Measurements from ENCODE around the gene RNF146. TPM values are rescaled to one million over a fixed set of nuclear protein-coding genes. Genes with fewer than 3 reads are reported as not detected.

RNF146 gene
- total RNA-seq, 1 donor from 2014 or later = 39.7 TPM

DNA sequence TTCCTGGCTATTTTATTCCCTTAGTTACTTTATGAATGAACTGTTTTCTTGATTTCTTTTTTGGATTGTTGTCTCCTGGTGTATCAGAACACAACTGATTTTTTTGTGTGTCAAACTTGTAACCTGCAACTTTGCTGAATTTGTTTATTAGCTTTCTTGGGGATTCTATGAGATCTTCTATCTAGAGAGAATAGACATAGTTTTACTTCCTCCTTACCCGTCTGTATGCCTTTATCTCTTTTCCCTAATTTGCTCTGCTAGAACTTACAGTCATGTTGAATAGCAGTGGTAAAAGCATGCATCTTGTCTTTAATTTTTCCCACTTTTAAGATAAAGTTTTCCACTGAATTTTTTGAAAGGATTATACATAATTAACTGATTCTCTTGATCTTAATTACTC is 13.2 kb downstream of the RNF146 start:
- Histone ChIP-seq H3K9me3 (ENCODE audit: control insufficient read depth in 3 of 3, low read length in 3 of 3) (no peaks in the 10 kb centered on the region), H3K9ac (ENCODE audit: low read depth in 1 of 3, low read length in 3 of 3) (no peak overlapping the region), H3K36me3 (ENCODE audit: control insufficient read depth in 3 of 3, insufficient read depth in 3 of 3, low read length in 3 of 3) (peaks cover 0 to 20% (median 11%) of the 10 kb centered on the region in 3 donors), H3K4me1 (ENCODE audit: control insufficient read depth in 3 of 3, insufficient read depth in 3 of 3, low read length in 3 of 3) (peaks cover 6 to 12% (median 7%) of the 10 kb centered on the region in 3 donors), H3K27ac (ENCODE audit: low read depth, low read length) (no peak overlapping the region), H3K4me3 (ENCODE audit: low read length in 3 of 3) (no peak overlapping the region), H3K27me3 (ENCODE audit: control insufficient read depth in 3 of 3, insufficient read depth in 3 of 3, low read length in 3 of 3) (no peaks in the 10 kb centered on the region)

DNA sequence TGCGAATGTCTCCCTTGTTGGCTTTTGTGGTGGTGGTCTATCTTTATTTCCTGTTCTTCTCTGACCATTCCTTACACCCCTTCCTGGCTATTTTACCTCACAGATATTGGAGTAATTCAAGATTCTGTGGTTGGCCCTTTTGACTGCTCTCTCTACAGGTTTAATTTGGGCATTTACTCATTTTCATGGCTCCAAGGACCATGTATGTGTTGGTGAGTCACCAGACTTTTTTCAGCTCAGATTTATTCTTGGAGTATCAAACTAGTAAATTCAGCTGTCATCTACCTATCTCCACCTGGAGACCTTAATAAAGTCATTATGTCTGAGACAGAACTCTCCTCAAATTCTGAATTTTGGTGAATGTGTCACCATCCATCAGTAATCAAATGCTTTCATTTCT is 15.5 kb downstream of the RNF146 start:
- H3K9ac ChIP-seq (ENCODE audit: low read depth in 1 of 3, low read length in 3 of 3) = no peak overlapping the region
- no peaks in the 10 kb centered on the region for H3K27me3 ChIP-seq (ENCODE audit: control insufficient read depth in 3 of 3, insufficient read depth in 3 of 3, low read length in 3 of 3)
- H3K4me1 ChIP-seq (ENCODE audit: control insufficient read depth in 3 of 3, insufficient read depth in 3 of 3, low read length in 3 of 3) = peaks cover 0 to 4% (median 0%) of the 10 kb centered on the region in 3 donors
- peaks cover 12 to 37% (median 22%) of the 10 kb centered on the region in 3 donors for H3K36me3 ChIP-seq (ENCODE audit: control insufficient read depth in 3 of 3, insufficient read depth in 3 of 3, low read length in 3 of 3)
- no peak overlapping the region for H3K4me3 ChIP-seq (ENCODE audit: low read length in 3 of 3)
- H3K27ac ChIP-seq (ENCODE audit: low read depth, low read length) = no peak overlapping the region
- H3K9me3 ChIP-seq (ENCODE audit: control insufficient read depth in 3 of 3, low read length in 3 of 3) = no peaks in the 10 kb centered on the region

DNA sequence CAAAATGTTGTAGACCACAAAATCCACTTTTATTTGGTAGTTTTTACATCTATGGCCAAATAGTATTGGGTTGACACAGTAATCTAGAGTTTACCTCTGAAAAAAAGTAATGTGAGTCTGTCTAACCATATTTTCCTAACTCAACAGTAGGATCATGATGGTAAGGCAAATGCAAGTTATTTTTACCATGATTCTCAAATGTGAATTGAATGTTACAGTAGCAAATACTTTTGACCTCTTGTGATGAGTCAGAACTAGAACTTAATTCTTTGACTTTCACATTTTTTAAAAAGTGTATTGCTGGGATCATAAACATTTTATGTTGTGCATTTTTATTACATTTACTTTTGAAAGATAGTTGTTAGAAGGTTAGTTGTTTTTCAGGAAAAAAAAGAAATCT is 22.0 kb downstream of the RNF146 start:
- no peaks in the 10 kb centered on the region for H3K27me3 ChIP-seq (ENCODE audit: control insufficient read depth in 3 of 3, insufficient read depth in 3 of 3, low read length in 3 of 3)
- H3K9ac ChIP-seq (ENCODE audit: low read depth in 1 of 3, low read length in 3 of 3) = no peak overlapping the region
- H3K36me3 ChIP-seq (ENCODE audit: control insufficient read depth in 3 of 3, insufficient read depth in 3 of 3, low read length in 3 of 3) = peaks cover 16 to 23% (median 21%) of the 10 kb centered on the region in 3 donors
- H3K27ac ChIP-seq (ENCODE audit: low read depth, low read length) = no peak overlapping the region
- no peak overlapping the region for H3K4me3 ChIP-seq (ENCODE audit: low read length in 3 of 3)
- peaks cover 5 to 10% (median 9%) of the 10 kb centered on the region in 3 donors for H3K4me1 ChIP-seq (ENCODE audit: control insufficient read depth in 3 of 3, insufficient read depth in 3 of 3, low read length in 3 of 3)
- no peaks in the 10 kb centered on the region for H3K9me3 ChIP-seq (ENCODE audit: control insufficient read depth in 3 of 3, low read length in 3 of 3)

DNA sequence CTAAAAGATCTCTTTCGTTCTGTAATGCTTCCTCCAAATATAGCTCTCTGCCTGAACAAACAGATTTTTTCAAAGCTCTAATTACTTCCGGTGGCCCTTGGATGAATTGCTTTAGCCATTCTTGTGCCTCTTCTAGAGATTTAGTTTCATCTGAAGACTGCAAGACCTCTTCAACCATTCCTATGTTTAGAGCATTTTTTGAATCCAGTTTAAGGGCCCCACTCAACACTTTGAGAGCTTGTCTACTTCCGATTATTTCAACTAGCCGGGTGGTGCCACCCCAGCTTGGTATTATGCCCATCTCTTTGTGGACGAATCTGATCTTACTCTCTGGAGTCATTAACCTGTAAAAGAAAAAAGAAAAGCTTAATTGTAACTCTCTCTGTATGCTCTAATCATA is 23.3 kb downstream of the RNF146 start:
- Histone ChIP-seq H3K27ac (ENCODE audit: low read depth, low read length) (no peak overlapping the region), H3K36me3 (ENCODE audit: control insufficient read depth in 3 of 3, insufficient read depth in 3 of 3, low read length in 3 of 3) (peaks cover 16 to 21% (median 19%) of the 10 kb centered on the region in 3 donors), H3K9ac (ENCODE audit: low read depth in 1 of 3, low read length in 3 of 3) (no peak overlapping the region)

DNA sequence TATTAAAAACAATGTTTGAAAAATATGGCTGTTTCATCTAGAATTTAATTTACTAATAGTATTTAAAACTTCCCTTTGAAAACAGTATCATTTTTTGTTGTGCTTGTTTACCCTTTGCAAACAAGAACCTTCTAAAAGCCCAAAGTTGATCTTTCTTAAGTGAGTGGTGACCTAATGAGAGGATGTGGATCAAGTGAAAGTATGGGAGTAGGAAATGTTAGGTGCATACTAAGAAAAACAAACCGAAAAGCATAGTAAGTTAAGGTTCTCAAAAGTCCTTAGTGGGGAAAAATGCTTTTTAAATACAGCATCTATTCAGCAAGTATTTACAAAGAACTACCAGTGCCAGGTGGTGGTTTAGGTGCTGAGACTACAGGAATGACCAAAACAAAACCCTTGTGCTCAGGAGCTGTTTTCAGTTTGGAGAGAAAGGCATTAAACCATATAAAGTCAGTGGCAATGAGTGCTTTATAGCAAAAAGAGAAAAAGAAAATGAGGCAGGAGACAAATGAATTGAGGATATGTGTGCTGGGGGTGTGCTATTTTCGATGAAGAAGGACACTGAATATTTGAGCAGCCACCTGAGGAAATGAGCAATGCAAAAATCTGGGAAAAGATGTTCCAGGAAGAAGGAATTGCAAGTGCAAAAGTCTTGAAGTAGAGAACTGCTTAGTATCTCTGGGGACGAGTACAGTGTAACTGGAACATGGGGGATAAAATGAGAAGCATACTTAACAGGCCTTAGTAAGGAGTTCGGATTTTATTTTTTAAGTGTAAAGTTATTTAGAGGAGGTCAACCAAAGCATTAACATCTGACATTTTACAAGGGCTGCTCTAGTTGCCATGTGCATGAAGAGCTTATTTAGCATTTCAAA is 24.0 kb downstream of the RNF146 start:
- Histone ChIP-seq H3K36me3 (ENCODE audit: control insufficient read depth in 3 of 3, insufficient read depth in 3 of 3, low read length in 3 of 3) (peaks cover 13 to 21% (median 17%) of the 10 kb centered on the region in 3 donors), H3K27ac (ENCODE audit: low read depth, low read length) (no peak overlapping the region), H3K9me3 (ENCODE audit: control insufficient read depth in 3 of 3, low read length in 3 of 3) (no peaks in the 10 kb centered on the region), H3K27me3 (ENCODE audit: control insufficient read depth in 3 of 3, insufficient read depth in 3 of 3, low read length in 3 of 3) (no peaks in the 10 kb centered on the region), H3K9ac (ENCODE audit: low read depth in 1 of 3, low read length in 3 of 3) (peak overlapping the region in 1 of 3 donors; percentile 5), H3K4me1 (ENCODE audit: control insufficient read depth in 3 of 3, insufficient read depth in 3 of 3, low read length in 3 of 3) (peaks cover 5 to 10% (median 9%) of the 10 kb centered on the region in 3 donors), H3K4me3 (ENCODE audit: low read length in 3 of 3) (no peak overlapping the region)

More for the DNA sequence above, 23.3 kb downstream of the RNF146 start:
- H3K4me1 ChIP-seq (ENCODE audit: control insufficient read depth in 3 of 3, insufficient read depth in 3 of 3, low read length in 3 of 3) = peaks cover 5 to 10% (median 9%) of the 10 kb centered on the region in 3 donors
- no peaks in the 10 kb centered on the region for H3K9me3 ChIP-seq (ENCODE audit: control insufficient read depth in 3 of 3, low read length in 3 of 3)
- no peak overlapping the region for H3K4me3 ChIP-seq (ENCODE audit: low read length in 3 of 3)
- no peaks in the 10 kb centered on the region for H3K27me3 ChIP-seq (ENCODE audit: control insufficient read depth in 3 of 3, insufficient read depth in 3 of 3, low read length in 3 of 3)

DNA sequence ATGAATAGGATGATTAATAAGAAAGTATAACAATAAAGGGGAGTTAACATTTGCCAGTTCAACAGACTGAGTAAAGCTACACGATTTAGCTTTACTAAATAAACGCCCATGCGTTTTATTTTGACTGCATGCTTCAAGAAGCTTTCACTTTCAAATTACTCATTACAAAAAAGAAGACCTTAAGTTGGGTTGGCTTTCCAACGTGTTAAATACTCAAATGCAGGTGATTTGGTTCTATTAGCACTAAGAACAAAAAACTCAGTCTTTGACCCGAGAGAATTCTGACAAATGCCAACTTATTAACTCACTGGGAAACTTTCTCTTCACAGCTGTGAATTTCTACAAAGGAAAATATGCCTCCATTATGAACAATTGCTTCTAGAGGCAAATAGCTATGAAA is 24.8 kb downstream of the RNF146 start:
- H3K9ac ChIP-seq (ENCODE audit: low read depth in 1 of 3, low read length in 3 of 3) = no peak overlapping the region
- no peaks in the 10 kb centered on the region for H3K27me3 ChIP-seq (ENCODE audit: control insufficient read depth in 3 of 3, insufficient read depth in 3 of 3, low read length in 3 of 3)
- H3K9me3 ChIP-seq (ENCODE audit: control insufficient read depth in 3 of 3, low read length in 3 of 3) = no peaks in the 10 kb centered on the region
- H3K36me3 ChIP-seq (ENCODE audit: control insufficient read depth in 3 of 3, insufficient read depth in 3 of 3, low read length in 3 of 3) = peaks cover 11 to 18% (median 12%) of the 10 kb centered on the region in 3 donors
- no peak overlapping the region for H3K4me3 ChIP-seq (ENCODE audit: low read length in 3 of 3)
- H3K4me1 ChIP-seq (ENCODE audit: control insufficient read depth in 3 of 3, insufficient read depth in 3 of 3, low read length in 3 of 3) = peaks cover 5 to 10% (median 9%) of the 10 kb centered on the region in 3 donors
- H3K27ac ChIP-seq (ENCODE audit: low read depth, low read length) = no peak overlapping the region

DNA sequence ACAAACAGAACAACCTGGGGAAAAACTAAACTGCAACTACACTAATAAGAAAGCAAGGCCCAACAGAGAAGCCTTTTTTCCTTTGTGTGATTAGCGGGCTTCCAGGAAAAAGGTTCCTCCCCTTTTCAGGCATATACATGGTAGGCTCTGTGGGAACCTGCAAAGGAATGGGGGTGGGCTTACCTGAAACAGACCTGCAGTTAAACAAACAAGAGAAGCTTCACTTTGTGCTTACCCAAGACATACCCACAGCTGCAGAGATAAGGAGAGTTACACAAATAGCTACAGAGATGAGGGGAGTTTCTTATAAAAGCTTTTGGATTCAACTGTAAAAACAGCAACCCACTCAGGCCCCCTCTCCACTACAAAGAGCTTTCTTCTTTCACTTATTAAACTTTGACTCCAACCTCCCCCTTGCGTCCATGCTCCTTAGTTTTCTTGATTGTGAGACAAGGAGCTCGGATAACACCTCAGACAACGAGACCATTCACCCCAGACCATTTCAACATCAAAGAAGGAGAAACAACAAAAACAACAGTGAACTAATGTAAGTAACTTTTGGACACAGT is 30.9 kb downstream of the RNF146 start:
- no peak overlapping the region for H3K4me3 ChIP-seq (ENCODE audit: low read length in 3 of 3)
- no peak overlapping the region for H3K27ac ChIP-seq (ENCODE audit: low read depth, low read length)
- no peaks in the 10 kb centered on the region for H3K36me3 ChIP-seq (ENCODE audit: control insufficient read depth in 3 of 3, insufficient read depth in 3 of 3, low read length in 3 of 3)
- H3K9me3 ChIP-seq (ENCODE audit: control insufficient read depth in 3 of 3, low read length in 3 of 3) = no peaks in the 10 kb centered on the region
- H3K4me1 ChIP-seq (ENCODE audit: control insufficient read depth in 3 of 3, insufficient read depth in 3 of 3, low read length in 3 of 3) = peaks cover 3 to 6% (median 5%) of the 10 kb centered on the region in 3 donors
- no peaks in the 10 kb centered on the region for H3K27me3 ChIP-seq (ENCODE audit: control insufficient read depth in 3 of 3, insufficient read depth in 3 of 3, low read length in 3 of 3)
- no peak overlapping the region for H3K9ac ChIP-seq (ENCODE audit: low read depth in 1 of 3, low read length in 3 of 3)

DNA sequence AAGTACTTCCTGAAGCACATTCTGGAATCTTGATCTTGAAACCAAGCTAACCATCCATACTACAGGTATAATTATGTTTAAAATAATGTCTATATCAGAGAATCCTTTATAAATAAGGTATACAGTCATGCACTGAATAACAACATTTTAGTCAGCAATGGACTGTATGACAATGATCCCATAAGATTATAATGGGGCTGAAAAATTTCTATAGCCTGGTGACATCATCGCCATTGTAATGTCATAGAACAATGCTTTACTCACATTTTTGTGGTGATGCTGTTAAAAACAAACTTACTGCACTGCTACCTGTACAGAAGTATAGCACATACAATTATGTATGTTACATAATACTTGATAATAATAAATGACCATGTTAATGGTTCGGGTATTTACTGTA is 31.8 kb downstream of the RNF146 start:
- Histone ChIP-seq H3K36me3 (ENCODE audit: control insufficient read depth in 3 of 3, insufficient read depth in 3 of 3, low read length in 3 of 3) (no peaks in the 10 kb centered on the region), H3K27ac (ENCODE audit: low read depth, low read length) (no peak overlapping the region), H3K9me3 (ENCODE audit: control insufficient read depth in 3 of 3, low read length in 3 of 3) (no peaks in the 10 kb centered on the region), H3K9ac (ENCODE audit: low read depth in 1 of 3, low read length in 3 of 3) (no peak overlapping the region), H3K4me3 (ENCODE audit: low read length in 3 of 3) (no peak overlapping the region), H3K4me1 (ENCODE audit: control insufficient read depth in 3 of 3, insufficient read depth in 3 of 3, low read length in 3 of 3) (peaks cover 3 to 6% (median 5%) of the 10 kb centered on the region in 3 donors), H3K27me3 (ENCODE audit: control insufficient read depth in 3 of 3, insufficient read depth in 3 of 3, low read length in 3 of 3) (no peaks in the 10 kb centered on the region)

DNA sequence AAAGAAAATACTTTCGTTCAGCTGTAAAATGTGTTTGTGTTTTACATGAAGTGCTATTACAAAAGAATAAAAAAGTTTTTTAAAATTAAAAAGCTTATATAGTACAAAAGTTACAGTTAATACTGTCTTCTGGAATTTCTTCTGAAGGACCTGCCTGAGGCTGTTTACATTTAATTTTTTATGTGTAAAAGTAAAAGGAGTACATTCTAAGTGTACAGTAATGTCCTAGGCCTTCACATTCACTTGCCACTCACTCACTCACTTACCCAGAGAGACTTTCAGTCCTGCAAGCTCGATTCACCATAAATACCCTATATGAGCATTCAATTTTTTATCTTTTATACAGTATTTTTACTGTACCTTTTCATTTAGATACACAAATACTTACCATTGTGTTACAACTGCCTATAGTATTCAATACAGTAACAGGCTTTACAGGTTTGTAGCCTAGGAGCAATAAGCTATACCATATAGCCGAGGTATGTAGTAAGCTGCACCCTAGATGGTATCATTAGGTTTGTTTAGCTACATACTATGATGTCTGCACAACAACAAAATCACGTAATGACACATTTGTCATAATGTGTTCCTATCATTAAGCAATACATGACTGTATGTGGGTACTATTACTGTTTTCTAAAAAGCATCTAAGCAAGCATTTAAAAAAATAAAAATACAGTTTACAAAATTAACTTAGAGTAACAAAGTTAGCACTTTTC is 33.0 kb downstream of the RNF146 start:
- Histone ChIP-seq H3K4me3 (ENCODE audit: low read length in 3 of 3) (no peak overlapping the region), H3K4me1 (ENCODE audit: control insufficient read depth in 3 of 3, insufficient read depth in 3 of 3, low read length in 3 of 3) (peaks cover 3 to 6% (median 5%) of the 10 kb centered on the region in 3 donors), H3K36me3 (ENCODE audit: control insufficient read depth in 3 of 3, insufficient read depth in 3 of 3, low read length in 3 of 3) (peaks cover 0 to 1% (median 0%) of the 10 kb centered on the region in 3 donors), H3K27ac (ENCODE audit: low read depth, low read length) (no peak overlapping the region), H3K27me3 (ENCODE audit: control insufficient read depth in 3 of 3, insufficient read depth in 3 of 3, low read length in 3 of 3) (no peaks in the 10 kb centered on the region), H3K9me3 (ENCODE audit: control insufficient read depth in 3 of 3, low read length in 3 of 3) (no peaks in the 10 kb centered on the region), H3K9ac (ENCODE audit: low read depth in 1 of 3, low read length in 3 of 3) (no peak overlapping the region)

Measured in skeletal muscle tissue (tissue), 4 donors.